ENCODE results near the gene IGSF9.

DNA sequence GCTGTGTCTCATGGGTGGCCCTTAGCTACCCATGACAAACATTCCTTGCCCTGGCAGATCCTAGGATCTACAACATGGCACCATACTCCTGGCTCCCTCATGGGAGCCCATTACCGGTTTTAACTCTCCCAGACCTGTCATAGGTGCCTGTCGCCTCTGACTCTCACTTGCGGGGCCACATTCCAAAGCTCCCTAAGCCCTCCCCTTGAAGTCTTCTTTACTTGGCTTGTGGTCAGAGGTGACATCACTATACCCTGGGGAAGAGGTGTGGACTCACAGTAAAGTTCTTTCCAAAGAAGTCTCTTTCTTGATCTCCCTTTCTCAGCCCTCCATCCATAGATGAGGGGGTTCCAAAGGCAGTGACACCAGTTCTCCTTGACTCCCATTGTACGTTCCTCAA is 14.0 kb upstream of the IGSF9 start:
- TF ChIP-seq POLR2A (IDR thresholded peaks at IDR 0.05; ENCODE audit: low read depth, low read length) (no peak), POLR2AphosphoS5 (IDR thresholded peaks at IDR 0.05; ENCODE audit: low read depth, low read length) (no peak), TAF1 (IDR thresholded peaks at IDR 0.05; ENCODE audit: borderline replicate concordance, low read depth, low read length) (no peak)

All from GM12892 (cell line).